Ovary (tissue), 9 donors: ENCODE data around the gene KIF1A. TPM values are rescaled to one million over a fixed set of nuclear protein-coding genes. Genes with fewer than 3 reads are reported as not detected.
A peak's percentile ranks its signal among the peaks of the same experiment; 100 is the strongest.

Source experiments
- DNase-seq, 5 donors: peaks; one replicate each; pipeline ENCODE4 v3.0.0-alpha.2; 2019 to 2020
- H3K27ac ChIP-seq, 2 donors: fragments of 200-600 bp; one replicate each; pipeline versions ENCODE4 v1.5.1 to v1.8.0; 2019 to 2022
- H3K27me3 ChIP-seq: fragments of 200-600 bp; one replicate; pipeline ENCODE4 v1.8.0; 2022
- H3K36me3 ChIP-seq: fragments of 200-600 bp; sonication (generic); one replicate; pipeline ENCODE4 v1.5.1; 2019
- H3K4me1 ChIP-seq: one replicate; pipeline ENCODE4 v1.8.1; 2013; ENCODE audit warnings: mild to moderate bottlenecking, moderate library complexity; ENCODE audit not compliant: insufficient read depth
- H3K4me3 ChIP-seq: fragments of 200-600 bp; sonication (generic); one replicate; pipeline ENCODE4 v1.5.1; 2017
- H3K9me3 ChIP-seq, 2 donors: fragments of 200-600 bp in 1 of 2; sonication (generic) in 1 of 2; one replicate each; pipeline versions ENCODE4 v1.5.1 to v1.8.1; 2013 to 2019; ENCODE audit warnings: mild to moderate bottlenecking in 1 of 2, moderate library complexity in 1 of 2
- EP300 ChIP-seq: sonication (generic); formaldehyde crosslinking; IDR thresholded peaks from one replicate; pipeline ENCODE4 v1.6.1; 2017; ENCODE audit warnings: antibody characterized with exemption
- POLR2A ChIP-seq: fragments of 450-650 bp; IDR thresholded peaks from one replicate; pipeline ENCODE4 v1.6.1; 2017; ENCODE audit warnings: antibody characterized with exemption, mild to moderate bottlenecking, moderate library complexity
- WGBS, 3 donors: extraction: QIAGEN DNeasy Blood & Tissue Kit in 1 of 3; methylation state at CpG; one replicate each; pipeline versions ENCODE4 v1.1.5 to v1.1.7; 2013 to 2017; 5-methylcytosine and 5-hydroxymethylcytosine counted together
- intact Hi-C, 4 donors: fragments of 100-400 bp; cut with DNase I; formaldehyde crosslinking; loops; one replicate each; pipeline versions ENCODE4 v1.11.0 to v1.15.1; 2022 to 2023
- polyA plus RNA-seq, 2 donors: library from polyadenylated mRNA; stranded (reverse); fragments of 200-250 nt in 1 of 2; fragments of 350-450 nt in 1 of 2; fragmentation: Illumina TruSeq in 1 of 2; extraction: RNeasy Lipid Tissue Mini Kit (QIAGEN cat#74804) in 1 of 2; gene quantifications; one replicate each; pipeline ENCODE4 v1.2.3, GENCODE V29; 2013 to 2014
- total RNA-seq, 7 donors: library from RNA; depleted of rRNA in 2 of 7; stranded (reverse); fragments of >200 nt in 2 of 7; fragmentation: NEBNext Ultra II Directional in 3 of 7; extraction: Animal tissue kit (Norgen Biotek cat#: 25700) in 3 of 7; gene quantifications; one replicate each; pipeline versions ENCODE4 v1.1.0 to v1.2.4, GENCODE V29; 2016 to 2023
- TF ChIP-seq, protein P1 (sequence below), 3 donors: fragments of 450-650 bp in 2 of 3; fragments of 200-600 bp in 1 of 3; IDR thresholded peaks; one replicate each; pipeline versions ENCODE4 v1.5.1 to v1.8.0; 2016 to 2022; ENCODE audit warnings: antibody characterized with exemption in 3 of 3, mild to moderate bottlenecking in 1 of 3
- donor health status: DM: no; HTN: no; CAD: no; lungs with moderate emphysema.
- donor health status: DM: no; HTN: no; CAD: no.
- donor health status: Bipolar disorder and iron deficiency.
- donor health status: DM: yes; HTN: yes; CAD: no.
- donor health status: DM: no; HTN: no; CAD: no.
- donor health status: DM: yes; HTN: yes; CAD: no.

KIF1A gene
- total and polyA plus RNA-seq, 9 donors: 0.48 to 4.4 (median 1.2) TPM

GRCh38 chr2:240810199-240810598 lies 9.8 kb downstream of the KIF1A start:
- Histone ChIP-seq H3K4me1 (no peaks in the 10 kb centered on the region), H3K4me3 (no peak overlapping the region)

DNA sequence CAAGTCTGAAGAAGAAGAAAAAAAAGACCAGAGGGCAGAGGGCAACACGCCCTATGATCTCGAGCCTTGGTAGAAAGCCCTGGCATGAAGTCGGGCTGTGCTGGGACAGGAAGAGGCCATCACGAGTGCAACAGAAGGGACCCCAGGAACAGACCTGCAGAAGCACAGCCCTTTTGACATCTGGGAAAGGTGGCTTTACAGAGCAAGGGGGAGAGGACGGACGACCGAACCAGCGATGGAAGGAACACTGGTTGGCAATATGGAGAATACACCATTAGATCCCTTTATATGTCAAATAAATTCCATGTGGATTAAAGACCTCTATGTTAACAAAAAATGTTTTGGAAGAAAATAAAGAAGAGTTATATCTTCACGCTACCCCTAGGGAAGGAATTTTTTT lies 10.7 kb downstream of the KIF1A start:
- Histone ChIP-seq H3K27me3 (no peaks in the 10 kb centered on the region), H3K36me3 (no peaks in the 10 kb centered on the region), H3K9me3 (peaks cover 0 to 4% of the 10 kb centered on the region in 2 donors), H3K4me1 (no peaks in the 10 kb centered on the region), H3K4me3 (no peak overlapping the region), H3K27ac (no peak overlapping the region)
- intact Hi-C loops: no loop called here
- 87 to 89% (median 88%) methylated on average over 9 of the region's 9 CpGs for WGBS, 3 donors
- TF ChIP-seq, protein P1, sequence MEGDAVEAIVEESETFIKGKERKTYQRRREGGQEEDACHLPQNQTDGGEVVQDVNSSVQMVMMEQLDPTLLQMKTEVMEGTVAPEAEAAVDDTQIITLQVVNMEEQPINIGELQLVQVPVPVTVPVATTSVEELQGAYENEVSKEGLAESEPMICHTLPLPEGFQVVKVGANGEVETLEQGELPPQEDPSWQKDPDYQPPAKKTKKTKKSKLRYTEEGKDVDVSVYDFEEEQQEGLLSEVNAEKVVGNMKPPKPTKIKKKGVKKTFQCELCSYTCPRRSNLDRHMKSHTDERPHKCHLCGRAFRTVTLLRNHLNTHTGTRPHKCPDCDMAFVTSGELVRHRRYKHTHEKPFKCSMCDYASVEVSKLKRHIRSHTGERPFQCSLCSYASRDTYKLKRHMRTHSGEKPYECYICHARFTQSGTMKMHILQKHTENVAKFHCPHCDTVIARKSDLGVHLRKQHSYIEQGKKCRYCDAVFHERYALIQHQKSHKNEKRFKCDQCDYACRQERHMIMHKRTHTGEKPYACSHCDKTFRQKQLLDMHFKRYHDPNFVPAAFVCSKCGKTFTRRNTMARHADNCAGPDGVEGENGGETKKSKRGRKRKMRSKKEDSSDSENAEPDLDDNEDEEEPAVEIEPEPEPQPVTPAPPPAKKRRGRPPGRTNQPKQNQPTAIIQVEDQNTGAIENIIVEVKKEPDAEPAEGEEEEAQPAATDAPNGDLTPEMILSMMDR (IDR thresholded peaks at IDR 0.05): no peak
- TF ChIP-seq POLR2A (no peak), EP300 (no peak)
- DNase-seq: no peak

More at GRCh38 chr2:240810199-240810598, 9.8 kb downstream of the KIF1A start:
- TF ChIP-seq, protein P1 (IDR thresholded peaks at IDR 0.05): no peak
- TF ChIP-seq EP300: no peak
- TF ChIP-seq POLR2A: no peak
- H3K27ac ChIP-seq: no peak overlapping the region
- no peak for DNase-seq
- H3K36me3 ChIP-seq: no peaks in the 10 kb centered on the region
- no peaks in the 10 kb centered on the region for H3K27me3 ChIP-seq
- H3K9me3 ChIP-seq: peaks cover 0 to 4% of the 10 kb centered on the region in 2 donors
- 56 to 64% (median 61%) methylated on average over 6 of the region's 6 CpGs for WGBS, 3 donors
- intact Hi-C loops: no loop called here

GRCh38 chr2:240806459-240806858 lies 13.6 kb downstream of the KIF1A start:
- Histone ChIP-seq H3K36me3 (no peaks in the 10 kb centered on the region), H3K27me3 (no peaks in the 10 kb centered on the region), H3K4me1 (no peaks in the 10 kb centered on the region), H3K27ac (no peak overlapping the region), H3K9me3 (peaks cover 0 to 4% of the 10 kb centered on the region in 2 donors), H3K4me3 (no peak overlapping the region)
- TF ChIP-seq POLR2A (no peak), EP300 (no peak)
- TF ChIP-seq, protein P1 (IDR thresholded peaks at IDR 0.05): no peak
- intact Hi-C loops: no loop called here
- 86 to 98% (median 93%) methylated on average over 2 of the region's 2 CpGs for whole genome bisulfite sequencing, 3 donors
- no peak for DNase-seq

- DNase-seq: peak in 1 of 5 donors; percentile 5
- Histone ChIP-seq H3K27me3 (no peaks in the 10 kb centered on the region), H3K4me3 (no peak overlapping the region), H3K27ac (no peak overlapping the region), H3K36me3 (no peaks in the 10 kb centered on the region), H3K4me1 (no peaks in the 10 kb centered on the region), H3K9me3 (peaks cover 0 to 4% of the 10 kb centered on the region in 2 donors)
- WGBS, 3 donors: 88 to 91% (median 91%) methylated on average over 4 of the region's 4 CpGs
- intact Hi-C loops: no loop called here
- TF ChIP-seq EP300 (no peak), POLR2A (no peak)
- TF ChIP-seq, protein P1 (IDR thresholded peaks at IDR 0.05): no peak
Observed at GRCh38 chr2:240806006-240806405, 14.0 kb downstream of the KIF1A start.
